Measurements from ENCODE around the gene SIRT1. TPM values are rescaled to one million over a fixed set of nuclear protein-coding genes. Genes with fewer than 3 reads are reported as not detected.

SIRT1 gene
- total and polyA plus RNA-seq, 2 donors (not counting 3 experiments of a cell fraction or from before 2014, with no cell fraction given), result 3.7 to 14.8 TPM

GRCh38 chr10:67935223-67935622, 50.8 kb downstream of the SIRT1 start:
- dilution Hi-C loops (cut with MboI; ENCODE audit: extremely low pct_ligation_motif_present, low sequenced_read_pairs), result no loop called here
- FAIRE-seq (no peak), DNase-seq (ENCODE audit: low read depth, low spot score) (no peak)
- H3K4me2 ChIP-seq (ENCODE audit: insufficient read depth, low read length), result no peak overlapping the region
- H2AFZ ChIP-seq (ENCODE audit: low read depth, low read length), result no peak overlapping the region
- intact Hi-C loops (cut with micrococcal nuclease), result no loop called here
- no peak overlapping the region for H3K9ac ChIP-seq (replicated peaks; ENCODE audit: extremely low read depth, insufficient read depth, low read length)
- no peaks in the 10 kb centered on the region for H3K4me1 ChIP-seq (ENCODE audit: control insufficient read depth, extremely low read depth, insufficient read depth, low read length)
- TF ChIP-seq MYC (IDR thresholded peaks at IDR 0.05; ENCODE audit: low read depth, low read length) (no peak), JUN (IDR thresholded peaks at IDR 0.05; ENCODE audit: borderline replicate concordance, insufficient read depth, insufficient read length, low read depth) (no peak), FOS (IDR thresholded peaks at IDR 0.05; ENCODE audit: borderline replicate concordance, insufficient read depth, low read length) (no peak), CTCF (IDR thresholded peaks at IDR 0.05; ENCODE audit: extremely low read depth in 1 of 2, insufficient read depth in 1 of 2, low read depth in 1 of 2, low read length in 2 of 2) (no peak), EZH2 (IDR thresholded peaks at IDR 0.05; ENCODE audit: borderline replicate concordance, low read depth, low read length, severe bottlenecking) (no peak), POLR2AphosphoS5 (IDR thresholded peaks at IDR 0.05; ENCODE audit: insufficient read depth, low read depth, low read length) (no peak), POLR2A (IDR thresholded peaks at IDR 0.05; ENCODE audit: low read depth, low read length) (no peak), GATA2 (IDR thresholded peaks at IDR 0.05; ENCODE audit: insufficient read depth, insufficient read length, low read depth, low read length) (no peak), MAX (IDR thresholded peaks at IDR 0.05; ENCODE audit: insufficient read depth, insufficient read length) (no peak)
- H3K27me3 ChIP-seq (ENCODE audit: control insufficient read depth in 2 of 2, insufficient read depth in 2 of 2, low read length in 2 of 2), result no peaks in the 10 kb centered on the region
- CTCF ChIA-PET, result no interaction called here
- H3K36me3 ChIP-seq (ENCODE audit: control insufficient read depth in 2 of 2, extremely low read depth in 1 of 2, insufficient read depth in 2 of 2, low read length in 2 of 2), result peaks cover 14 to 21% of the 10 kb centered on the region in 2 experiments
- H3K4me3 ChIP-seq (replicated peaks in 1 of 3; ENCODE audit: insufficient read depth in 1 of 3, low read depth in 1 of 3, low read length in 3 of 3), result no peak overlapping the region
- H3K9me1 ChIP-seq (replicated peaks; ENCODE audit: control insufficient read depth, extremely low read depth, insufficient read depth, low read length), result no peaks in the 10 kb centered on the region
- H3K79me2 ChIP-seq (ENCODE audit: control insufficient read depth, insufficient read depth, low read length), result no peaks in the 10 kb centered on the region
- POLR2A ChIA-PET, result no interaction called here
- no peak overlapping the region for H3K27ac ChIP-seq (ENCODE audit: insufficient read depth, low read depth, low read length)
- BruUV-seq (replicated peaks), result no TSS peak
- H4K20me1 ChIP-seq (replicated peaks; ENCODE audit: control insufficient read depth, extremely low read depth, insufficient read depth, low read length), result no peaks in the 10 kb centered on the region
- no peaks in the 10 kb centered on the region for H3K9me3 ChIP-seq (replicated peaks; ENCODE audit: control insufficient read depth, insufficient read depth, low read length)

All from endothelial cell of umbilical vein (primary cell).